ENCODE measurements around the gene FBN3. TPM values are rescaled to one million over a fixed set of nuclear protein-coding genes. Genes with fewer than 3 reads are reported as not detected.

FBN3 gene
- total and polyA plus RNA-seq, 9 donors, result 4.8 to 17.7 (median 12.7) TPM

GRCh38 chr19:8081569-8082550 lies 67.5 kb downstream of the FBN3 start:
- H3K9me3 ChIP-seq (replicated peaks; ENCODE audit: control insufficient read depth, low read depth, low read length), result no peaks in the 10 kb centered on the region
- H3K4me3 ChIP-seq (ENCODE audit: low read length), result no peak overlapping the region
- H3K4me1 ChIP-seq (ENCODE audit: control insufficient read depth, insufficient read depth, low read length), result no peaks in the 10 kb centered on the region
- DNase-seq, result no peak
- no peaks in the 10 kb centered on the region for H3K27me3 ChIP-seq (ENCODE audit: control insufficient read depth, insufficient read depth, low read length)
- 77% methylated on average over 7 of the region's 11 CpGs for WGBS (ENCODE audit: insufficient coverage)
- H3K36me3 ChIP-seq (ENCODE audit: control insufficient read depth, insufficient read depth, low read length), result peaks cover 3% of the 10 kb centered on the region
- no peak overlapping the region for H3K27ac ChIP-seq (ENCODE audit: low read length)

- H3K4me1 ChIP-seq (ENCODE audit: control insufficient read depth, insufficient read depth, low read length), result no peaks in the 10 kb centered on the region
- H3K4me3 ChIP-seq (ENCODE audit: low read length), result no peak overlapping the region
- no peaks in the 10 kb centered on the region for H3K27me3 ChIP-seq (ENCODE audit: control insufficient read depth, insufficient read depth, low read length)
- no peak for DNase-seq
- 85% methylated on average over 11 of the region's 12 CpGs for WGBS (ENCODE audit: insufficient coverage)
- H3K27ac ChIP-seq (ENCODE audit: low read length), result no peak overlapping the region
- H3K9me3 ChIP-seq (replicated peaks; ENCODE audit: control insufficient read depth, low read depth, low read length), result no peaks in the 10 kb centered on the region
- H3K36me3 ChIP-seq (ENCODE audit: control insufficient read depth, insufficient read depth, low read length), result peaks cover 3% of the 10 kb centered on the region
These were observed 68.6 kb downstream of the FBN3 start for GRCh38 chr19:8080832-8081231.

GRCh38 chr19:8079988-8080387 lies 69.4 kb downstream of the FBN3 start:
- no peak for DNase-seq
- H3K27ac ChIP-seq (ENCODE audit: low read length), result no peak overlapping the region
- no peaks in the 10 kb centered on the region for H3K9me3 ChIP-seq (replicated peaks; ENCODE audit: control insufficient read depth, low read depth, low read length)
- no peaks in the 10 kb centered on the region for H3K4me1 ChIP-seq (ENCODE audit: control insufficient read depth, insufficient read depth, low read length)
- 94% methylated on average over 5 of the region's 6 CpGs for WGBS (ENCODE audit: insufficient coverage)
- H3K36me3 ChIP-seq (ENCODE audit: control insufficient read depth, insufficient read depth, low read length), result peaks cover 6% of the 10 kb centered on the region
- no peak overlapping the region for H3K4me3 ChIP-seq (ENCODE audit: low read length)
- no peaks in the 10 kb centered on the region for H3K27me3 ChIP-seq (ENCODE audit: control insufficient read depth, insufficient read depth, low read length)

- Histone ChIP-seq H3K4me3 (ENCODE audit: low read length) (no peak overlapping the region), H3K27ac (ENCODE audit: low read length) (no peak overlapping the region), H3K27me3 (ENCODE audit: control insufficient read depth, insufficient read depth, low read length) (peaks cover 2% of the 10 kb centered on the region), H3K4me1 (ENCODE audit: control insufficient read depth, insufficient read depth, low read length) (no peaks in the 10 kb centered on the region), H3K9me3 (replicated peaks; ENCODE audit: control insufficient read depth, low read depth, low read length) (peaks cover 5% of the 10 kb centered on the region), H3K36me3 (ENCODE audit: control insufficient read depth, insufficient read depth, low read length) (peaks cover 16% of the 10 kb centered on the region)
- peak; percentile 34 for DNase-seq
- WGBS (ENCODE audit: insufficient coverage), result 69% methylated on average over 6 of the region's 13 CpGs
These were observed 74.0 kb downstream of the FBN3 start for GRCh38 chr19:8075158-8076074.

GRCh38 chr19:8074501-8074900 lies 74.9 kb downstream of the FBN3 start:
- Histone ChIP-seq H3K27ac (ENCODE audit: low read length) (no peak overlapping the region), H3K4me1 (ENCODE audit: control insufficient read depth, insufficient read depth, low read length) (no peaks in the 10 kb centered on the region), H3K4me3 (ENCODE audit: low read length) (no peak overlapping the region), H3K36me3 (ENCODE audit: control insufficient read depth, insufficient read depth, low read length) (peaks cover 13% of the 10 kb centered on the region), H3K27me3 (ENCODE audit: control insufficient read depth, insufficient read depth, low read length) (peaks cover 2% of the 10 kb centered on the region), H3K9me3 (replicated peaks; ENCODE audit: control insufficient read depth, low read depth, low read length) (peaks cover 12% of the 10 kb centered on the region)
- WGBS (ENCODE audit: insufficient coverage), result 91% methylated on average over 1 of the region's 1 CpG
- no peak for DNase-seq

- H3K4me1 ChIP-seq (ENCODE audit: control insufficient read depth, insufficient read depth, low read length), result no peaks in the 10 kb centered on the region
- no peak for DNase-seq
- peaks cover 13% of the 10 kb centered on the region for H3K36me3 ChIP-seq (ENCODE audit: control insufficient read depth, insufficient read depth, low read length)
- peaks cover 17% of the 10 kb centered on the region for H3K9me3 ChIP-seq (replicated peaks; ENCODE audit: control insufficient read depth, low read depth, low read length)
- H3K27ac ChIP-seq (ENCODE audit: low read length), result no peak overlapping the region
- peaks cover 2% of the 10 kb centered on the region for H3K27me3 ChIP-seq (ENCODE audit: control insufficient read depth, insufficient read depth, low read length)
- WGBS (ENCODE audit: insufficient coverage), result 87% methylated on average over 15 of the region's 15 CpGs
- no peak overlapping the region for H3K4me3 ChIP-seq (ENCODE audit: low read length)
These were observed 77.5 kb downstream of the FBN3 start for GRCh38 chr19:8071912-8072311.

GRCh38 chr19:8069096-8069973 lies 80.1 kb downstream of the FBN3 start:
- peaks cover 14% of the 10 kb centered on the region for H3K9me3 ChIP-seq (replicated peaks; ENCODE audit: control insufficient read depth, low read depth, low read length)
- no peaks in the 10 kb centered on the region for H3K4me1 ChIP-seq (ENCODE audit: control insufficient read depth, insufficient read depth, low read length)
- peaks cover 1% of the 10 kb centered on the region for H3K27me3 ChIP-seq (ENCODE audit: control insufficient read depth, insufficient read depth, low read length)
- H3K4me3 ChIP-seq (ENCODE audit: low read length), result no peak overlapping the region
- peaks cover 8% of the 10 kb centered on the region for H3K36me3 ChIP-seq (ENCODE audit: control insufficient read depth, insufficient read depth, low read length)
- 83% methylated on average over 9 of the region's 13 CpGs for WGBS (ENCODE audit: insufficient coverage)
- no peak overlapping the region for H3K27ac ChIP-seq (ENCODE audit: low read length)
- DNase-seq, result no peak

GRCh38 chr19:8065875-8066261 lies 83.5 kb downstream of the FBN3 start:
- DNase-seq, result no peak
- H3K36me3 ChIP-seq (ENCODE audit: control insufficient read depth, insufficient read depth, low read length), result no peaks in the 10 kb centered on the region
- H3K27me3 ChIP-seq (ENCODE audit: control insufficient read depth, insufficient read depth, low read length), result no peaks in the 10 kb centered on the region
- 91% methylated on average over 20 of the region's 20 CpGs for WGBS (ENCODE audit: insufficient coverage)
- H3K9me3 ChIP-seq (replicated peaks; ENCODE audit: control insufficient read depth, low read depth, low read length), result peaks cover 12% of the 10 kb centered on the region
- H3K4me1 ChIP-seq (ENCODE audit: control insufficient read depth, insufficient read depth, low read length), result no peaks in the 10 kb centered on the region
- no peak overlapping the region for H3K4me3 ChIP-seq (ENCODE audit: low read length)
- H3K27ac ChIP-seq (ENCODE audit: low read length), result no peak overlapping the region

- peaks cover 12% of the 10 kb centered on the region for H3K9me3 ChIP-seq (replicated peaks; ENCODE audit: control insufficient read depth, low read depth, low read length)
These were observed 84.2 kb downstream of the FBN3 start for GRCh38 chr19:8064911-8065874.

More at GRCh38 chr19:8064911-8065874, 84.2 kb downstream of the FBN3 start:
- 86% methylated on average over 17 of the region's 24 CpGs for WGBS (ENCODE audit: insufficient coverage)
- Histone ChIP-seq H3K4me3 (ENCODE audit: low read length) (no peak overlapping the region), H3K36me3 (ENCODE audit: control insufficient read depth, insufficient read depth, low read length) (no peaks in the 10 kb centered on the region), H3K27me3 (ENCODE audit: control insufficient read depth, insufficient read depth, low read length) (no peaks in the 10 kb centered on the region), H3K27ac (ENCODE audit: low read length) (no peak overlapping the region), H3K4me1 (ENCODE audit: control insufficient read depth, insufficient read depth, low read length) (no peaks in the 10 kb centered on the region)
- no peak for DNase-seq
